AG08395 (cell line): ENCODE measurements around the gene CSGALNACT2.

ENCODE experiments used
- DNase-seq: peaks from one replicate; pipeline ENCODE4 v3.0.0; 2012; ENCODE audit warnings: mixed read lengths, low spot score

CSGALNACT2 gene

GRCh38 chr10:43188702-43189101 is 50.5 kb downstream of the CSGALNACT2 start:
- no peak for DNase-seq

- no peak for DNase-seq
Observed at GRCh38 chr10:43190289-43190688, 52.0 kb downstream of the CSGALNACT2 start.

- peak; percentile 80 for DNase-seq
Observed at GRCh38 chr10:43190775-43191174, 52.5 kb downstream of the CSGALNACT2 start.

GRCh38 chr10:43192884-43193283 is 54.6 kb downstream of the CSGALNACT2 start:
- DNase-seq = no peak

- DNase-seq = no peak
Observed at GRCh38 chr10:43193496-43194080, 55.3 kb downstream of the CSGALNACT2 start.

- DNase-seq = no peak
Observed at GRCh38 chr10:43194266-43194665, 56.0 kb downstream of the CSGALNACT2 start.

- no peak for DNase-seq
Observed at GRCh38 chr10:43194859-43195258, 56.6 kb downstream of the CSGALNACT2 start.

- no peak for DNase-seq
Observed at GRCh38 chr10:43195557-43195956, 57.3 kb downstream of the CSGALNACT2 start.

- DNase-seq = no peak
Observed at GRCh38 chr10:43196131-43196980, 58.1 kb downstream of the CSGALNACT2 start.

GRCh38 chr10:43196981-43197833 is 59.0 kb downstream of the CSGALNACT2 start:
- DNase-seq = no peak

- DNase-seq = peak; percentile 60
Observed at GRCh38 chr10:43197834-43198681, 59.8 kb downstream of the CSGALNACT2 start.

- no peak for DNase-seq
Observed at GRCh38 chr10:43198682-43199005, 60.4 kb downstream of the CSGALNACT2 start.

- DNase-seq = no peak
Observed at GRCh38 chr10:43199088-43199683, 60.9 kb downstream of the CSGALNACT2 start.

- DNase-seq = no peak
Observed at GRCh38 chr10:43199684-43200537, 61.7 kb downstream of the CSGALNACT2 start.

GRCh38 chr10:43200538-43201390 is 62.5 kb downstream of the CSGALNACT2 start:
- no peak for DNase-seq

GRCh38 chr10:43201545-43202131 is 63.4 kb downstream of the CSGALNACT2 start:
- no peak for DNase-seq

GRCh38 chr10:43202224-43202656 is 64.0 kb downstream of the CSGALNACT2 start:
- peak; percentile 62 for DNase-seq

GRCh38 chr10:43202657-43203447 is 64.6 kb downstream of the CSGALNACT2 start:
- DNase-seq = no peak
